Panc1 (cell line): ENCODE measurements around the gene PPM1H. TPM values are rescaled to one million over a fixed set of nuclear protein-coding genes. Genes with fewer than 3 reads are reported as not detected.

Experiments
- ATAC-seq: fragments of 200-7000 bp; cut with Tn5 transposase; 2 replicates; pipeline ENCODE4 v1.9.1; 2020; ENCODE audit warnings: mild to moderate bottlenecking, moderate library complexity
- BruUV-seq: library from RNA; stranded (reverse); fragments of 400-500 nt; replicated peaks from 2 replicates; lab custom pipeline; 2021; lab: Mats Ljungman, UMichigan
- CTCF ChIA-PET: fragments of 300-600 bp; sonication (Branson Sonifier 250); formaldehyde crosslinking; loops from one replicate; lab custom pipeline; 2022; ENCODE audit warnings: antibody characterized with exemption; lab: Charles Lee
- POLR2A ChIA-PET: fragments of 300-600 bp; sonication (Branson Sonifier 250); formaldehyde crosslinking; loops from one replicate; lab custom pipeline; 2022; ENCODE audit warnings: antibody characterized with exemption; lab: Charles Lee
- DNase-seq: peaks from one replicate; pipeline ENCODE4 v3.0.0-alpha.2; 2010; ENCODE audit warnings: low read depth, low spot score
- H3K27ac ChIP-seq: 2 replicates; pipeline ENCODE4 v1.5.1; 2011; ENCODE audit warnings: mild to moderate bottlenecking, low read length, inconsistent platforms
- H3K27me3 ChIP-seq: fragments of 200-500 bp; sonication (Bioruptor generic); 2 replicates; pipeline ENCODE4 v1.6.0; 2014; ENCODE audit warnings: low read length, inconsistent platforms; ENCODE audit not compliant: control insufficient read depth, insufficient read depth
- H3K36me3 ChIP-seq: fragments of 200-500 bp; sonication (Bioruptor generic); 2 replicates; pipeline ENCODE4 v1.5.1; 2014; ENCODE audit warnings: inconsistent platforms, mild to moderate bottlenecking, low read length, moderate library complexity; ENCODE audit not compliant: control insufficient read depth, insufficient read depth
- H3K4me1 ChIP-seq: 2 replicates; pipeline ENCODE4 v1.5.1; 2011; ENCODE audit warnings: inconsistent platforms, mild to moderate bottlenecking, low read length, moderate library complexity; ENCODE audit not compliant: control insufficient read depth, insufficient read depth
- H3K4me3 ChIP-seq, 2 experiments: 2 replicates each; pipeline ENCODE4 v1.5.1; 2011 to 2012; ENCODE audit warnings: low read depth in 2 of 2, low read length in 2 of 2, mild to moderate bottlenecking in 2 of 2, inconsistent platforms in 1 of 2, moderate library complexity in 1 of 2
- H3K9me3 ChIP-seq: fragments of 200-500 bp; sonication (Bioruptor generic); 2 replicates; pipeline ENCODE4 v1.5.1; 2014; ENCODE audit warnings: low read depth, mild to moderate bottlenecking, inconsistent platforms, low read length, moderate library complexity; ENCODE audit not compliant: control insufficient read depth, insufficient read depth
- CTCF ChIP-seq: fragments of 450-650 bp; IDR thresholded peaks from 2 replicates; pipeline ENCODE4 v1.5.1; 2017; ENCODE audit warnings: mild to moderate bottlenecking
- POLR2AphosphoS5 ChIP-seq: IDR thresholded peaks from 2 replicates; pipeline ENCODE4 v1.6.1; 2012; ENCODE audit warnings: mild to moderate bottlenecking, low read depth, low read length, moderate library complexity
- REST ChIP-seq, 2 experiments: IDR thresholded peaks; 2 replicates each; pipeline ENCODE4 v1.6.1; 2011 to 2012; ENCODE audit warnings: low read depth in 2 of 2, control low read depth in 1 of 2, low read length in 1 of 2, mild to moderate bottlenecking in 1 of 2, moderate library complexity in 1 of 2; ENCODE audit not compliant: insufficient read depth in 1 of 2
- SIN3A ChIP-seq: IDR thresholded peaks from 2 replicates; pipeline ENCODE4 v1.6.1; 2012; ENCODE audit warnings: low read depth, mild to moderate bottlenecking, low read length, moderate library complexity, borderline replicate concordance; ENCODE audit not compliant: insufficient read depth
- TCF7L2 ChIP-seq: IDR thresholded peaks from 2 replicates; pipeline ENCODE4 v1.6.1; 2011; ENCODE audit warnings: mild to moderate bottlenecking, low read depth, low read length, inconsistent platforms
- in situ Hi-C: cut with HindIII; loops from 2 replicates; pipeline ENCODE4 v1.10.0; 2016; ENCODE audit warnings: low sequenced_read_pairs, low pct_unique_long_range_greater_than_20kb
- intact Hi-C: fragments of 100-400 bp; cut with micrococcal nuclease; formaldehyde crosslinking; loops from one replicate; pipeline ENCODE4 v1.10.0; 2022; ENCODE audit not compliant: unreplicated experiment
- total RNA-seq: library from RNA; stranded (reverse); gene quantifications from one replicate; pipeline ENCODE4 v1.2.1, GENCODE V29; 2021; ENCODE audit not compliant: unreplicated experiment

The PPM1H gene
- total RNA-seq, 1 experiment from 2014 or later = 22.9 TPM

GRCh38 chr12:62873826-62874448 is 61.0 kb downstream of the PPM1H start:
- no peak for DNase-seq
- TF ChIP-seq POLR2AphosphoS5 (no peak), SIN3A (no peak), REST (IDR thresholded peaks at IDR 0.05; ENCODE audit: insufficient read depth in 1 of 2, low read depth in 2 of 2, low read length in 1 of 2) (no peak), TCF7L2 (no peak), CTCF (no peak)
- ATAC-seq = peak; percentile 65
- Histone ChIP-seq H3K4me3 (no peak overlapping the region), H3K36me3 (no peaks in the 10 kb centered on the region), H3K9me3 (no peaks in the 10 kb centered on the region), H3K27me3 (no peaks in the 10 kb centered on the region), H3K4me1 (peaks cover 12% of the 10 kb centered on the region), H3K27ac (peak overlapping the region; percentile 72)
- intact Hi-C loops = no loop called here
- in situ Hi-C loops = no loop called here
- ChIA-PET CTCF (no interaction called here), POLR2A (no interaction called here)
- no TSS peak for BruUV-seq

GRCh38 chr12:62873116-62873825 is 61.7 kb downstream of the PPM1H start:
- DNase-seq (no peak), ATAC-seq (peak; percentile 82)
- Histone ChIP-seq H3K27ac (peak overlapping the region; percentile 73), H3K9me3 (no peaks in the 10 kb centered on the region), H3K36me3 (no peaks in the 10 kb centered on the region), H3K4me1 (peaks cover 13% of the 10 kb centered on the region), H3K4me3 (no peak overlapping the region), H3K27me3 (no peaks in the 10 kb centered on the region)
- intact Hi-C loops = no loop called here
- CTCF ChIA-PET = no interaction called here
- in situ Hi-C loops = no loop called here
- no TSS peak for BruUV-seq
- POLR2A ChIA-PET = no interaction called here
- TF ChIP-seq POLR2AphosphoS5 = no peak
- no peak for TF ChIP-seq SIN3A
- no peak for TF ChIP-seq REST (IDR thresholded peaks at IDR 0.05; ENCODE audit: insufficient read depth in 1 of 2, low read depth in 2 of 2, low read length in 1 of 2)
- no peak for TF ChIP-seq CTCF
- TF ChIP-seq TCF7L2 = no peak
